ENCODE data around the gene LYPD8.

GRCh38 chr1:248710305-248710900 is 45.2 kb downstream of the LYPD8 start:
- TF ChIP-seq, protein P1, sequence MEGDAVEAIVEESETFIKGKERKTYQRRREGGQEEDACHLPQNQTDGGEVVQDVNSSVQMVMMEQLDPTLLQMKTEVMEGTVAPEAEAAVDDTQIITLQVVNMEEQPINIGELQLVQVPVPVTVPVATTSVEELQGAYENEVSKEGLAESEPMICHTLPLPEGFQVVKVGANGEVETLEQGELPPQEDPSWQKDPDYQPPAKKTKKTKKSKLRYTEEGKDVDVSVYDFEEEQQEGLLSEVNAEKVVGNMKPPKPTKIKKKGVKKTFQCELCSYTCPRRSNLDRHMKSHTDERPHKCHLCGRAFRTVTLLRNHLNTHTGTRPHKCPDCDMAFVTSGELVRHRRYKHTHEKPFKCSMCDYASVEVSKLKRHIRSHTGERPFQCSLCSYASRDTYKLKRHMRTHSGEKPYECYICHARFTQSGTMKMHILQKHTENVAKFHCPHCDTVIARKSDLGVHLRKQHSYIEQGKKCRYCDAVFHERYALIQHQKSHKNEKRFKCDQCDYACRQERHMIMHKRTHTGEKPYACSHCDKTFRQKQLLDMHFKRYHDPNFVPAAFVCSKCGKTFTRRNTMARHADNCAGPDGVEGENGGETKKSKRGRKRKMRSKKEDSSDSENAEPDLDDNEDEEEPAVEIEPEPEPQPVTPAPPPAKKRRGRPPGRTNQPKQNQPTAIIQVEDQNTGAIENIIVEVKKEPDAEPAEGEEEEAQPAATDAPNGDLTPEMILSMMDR (IDR thresholded peaks at IDR 0.05; ENCODE audit: low read depth, low read length, poor library complexity, severe bottlenecking) = no peak
- no peak for TF ChIP-seq EZH2phosphoT487 (IDR thresholded peaks at IDR 0.05; ENCODE audit: borderline replicate concordance, low read length)

Data from DOHH2 (cell line).